Measurements from ENCODE around the gene NOTCH3. TPM values are rescaled to one million over a fixed set of nuclear protein-coding genes. Genes with fewer than 3 reads are reported as not detected.

NOTCH3 gene
- total RNA-seq, 4 donors from 2014 or later, result 17.7 to 91.4 (median 41.4) TPM

GRCh38 chr19:15110418-15110815 lies 90.4 kb downstream of the NOTCH3 start:
- no peak for TF ChIP-seq CTCF (IDR thresholded peaks at IDR 0.05; ENCODE audit: low read depth)

- no peak for TF ChIP-seq CTCF (IDR thresholded peaks at IDR 0.05; ENCODE audit: low read depth)
Measured at GRCh38 chr19:15109768-15110417, 90.9 kb downstream of the NOTCH3 start.

Small RNA genes within 50 kb of the gene (small RNA-seq; reads per million reads assigned to genes)
- gene MIR6795 (0.49 reads per million), gene RNU6-782P (not detected)

Other genes starting within 250 kb of the NOTCH3 start
- not detected for gene SLC1A6, start 221.1 kb downstream of the NOTCH3 start, total RNA-seq
- not detected for gene CASP14, start 151.5 kb downstream of the NOTCH3 start, total RNA-seq
- not detected for gene OR1I1, start 118.8 kb downstream of the NOTCH3 start, total RNA-seq
- gene SYDE1, start 93.6 kb downstream of the NOTCH3 start, total RNA-seq, result 10 to 100 TPM; 10.9 to 35.2 (median 18.0) TPM
- gene EPHX3, start 31.5 kb upstream of the NOTCH3 start, total RNA-seq, result under 1 TPM in 1 of 4 donors, not detected in 3; 0.88 TPM
- gene BRD4, start 131.5 kb upstream of the NOTCH3 start, total RNA-seq, result 10 to 100 TPM; 27.6 to 46.5 (median 35.3) TPM
- 10 to 100 TPM; 20.1 to 32.9 (median 29.1) TPM for gene AKAP8, start 178.8 kb upstream of the NOTCH3 start, total RNA-seq
- gene AKAP8L, start 218.0 kb upstream of the NOTCH3 start, total RNA-seq, result 100 to 1,000 TPM in 1 of 4 donors, 10 to 100 TPM in 3; 56.3 to 188 (median 80.9) TPM
- 10 to 100 TPM; 14.8 to 48.2 (median 20.0) TPM for gene WIZ, start 249.0 kb upstream of the NOTCH3 start, total RNA-seq